COR-L47 (cell line): ENCODE measurements around the gene SETD1B.

Source experiments
- DNase-seq: peaks from one replicate; lab custom pipeline; 2025; lab: John Stamatoyannopoulos, UW

The SETD1B gene

GRCh38 chr12:121795034-121795968, 8.5 kb upstream of the SETD1B start:
- DNase-seq, result peak; percentile 54

- DNase-seq, result peak; percentile 88
Observed at GRCh38 chr12:121796855-121797751, 6.7 kb upstream of the SETD1B start.

- DNase-seq, result peak; percentile 97
Observed at GRCh38 chr12:121797937-121798786, 5.6 kb upstream of the SETD1B start.

- no peak for DNase-seq
Observed at GRCh38 chr12:121798787-121799155, 5.0 kb upstream of the SETD1B start.

GRCh38 chr12:121799156-121799841, 4.5 kb upstream of the SETD1B start:
- DNase-seq, result peak; percentile 89

- DNase-seq, result peak; percentile 81
Observed at GRCh38 chr12:121799842-121800693, 3.7 kb upstream of the SETD1B start.

- peak; percentile 11 for DNase-seq
Observed at GRCh38 chr12:121800694-121801594, 2.9 kb upstream of the SETD1B start.

- DNase-seq, result peak; percentile 53
Observed at GRCh38 chr12:121801595-121802484, 2.0 kb upstream of the SETD1B start.

- no peak for DNase-seq
Observed at GRCh38 chr12:121802485-121802842, 1.3 kb upstream of the SETD1B start.

- DNase-seq, result peak; percentile 96
Observed at GRCh38 chr12:121802843-121803698, 738 bp upstream of the SETD1B start.

- no peak for DNase-seq
Observed at GRCh38 chr12:121804417-121805111, 755 bp downstream of the SETD1B start.

GRCh38 chr12:121805171-121806008, 1.6 kb downstream of the SETD1B start:
- no peak for DNase-seq

GRCh38 chr12:121806009-121806545, 2.3 kb downstream of the SETD1B start:
- peak; percentile 6 for DNase-seq

GRCh38 chr12:121806546-121807423, 3.0 kb downstream of the SETD1B start:
- no peak for DNase-seq
